ENCODE results near the gene MDGA2.

The MDGA2 gene

DNA sequence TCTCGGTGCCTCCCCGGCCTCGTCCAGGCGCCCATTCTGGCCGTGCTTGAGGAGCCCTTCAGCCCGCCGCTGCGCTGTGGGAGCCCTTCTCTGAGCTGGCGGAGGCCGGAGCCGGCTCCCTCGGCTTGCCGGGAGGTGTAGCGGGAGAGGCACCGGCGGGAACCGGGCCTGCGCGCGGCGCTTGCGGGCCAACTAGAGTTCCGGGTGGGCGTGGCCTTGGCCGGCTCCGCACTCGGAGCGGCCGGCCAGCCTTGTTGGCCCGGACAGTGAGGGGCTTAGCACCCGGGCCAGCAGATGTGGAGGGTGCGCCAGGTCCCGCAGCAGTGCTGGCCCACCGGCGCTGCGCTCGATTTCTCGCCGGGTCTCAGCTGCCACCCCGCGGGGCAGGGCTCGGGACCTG lies 855.1 kb downstream of the MDGA2 start:
- Mint-ChIP-seq H3K27ac (no peak overlapping the region), H3K4me3 (no peak overlapping the region), H3K9me3 (peaks cover 5 to 10% of the 10 kb centered on the region in 2 donors), H3K4me1 (no peaks in the 10 kb centered on the region), H3K27me3 (no peaks in the 10 kb centered on the region)
- ATAC-seq (no peak), DNase-seq (no peak)

DNA sequence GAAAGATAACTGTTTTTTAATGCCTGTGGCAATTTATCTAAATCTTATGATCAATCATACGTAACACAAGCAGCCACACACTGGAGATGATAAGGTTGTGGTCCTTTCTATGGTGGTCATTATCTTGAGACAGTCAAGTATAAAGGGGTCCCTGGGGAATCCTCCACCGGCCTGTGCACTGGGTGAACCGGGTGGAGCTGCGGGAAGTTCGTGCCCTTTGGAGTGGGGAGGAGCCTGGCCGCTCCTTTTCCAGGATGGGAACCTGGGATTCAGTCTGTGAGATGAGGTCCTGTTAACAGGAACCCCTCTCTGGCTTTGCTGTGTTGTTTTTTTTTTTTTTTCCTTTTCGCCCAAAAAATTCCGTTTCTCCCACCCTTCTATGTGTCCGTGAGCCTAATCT lies 856.3 kb downstream of the MDGA2 start:
- no peaks in the 10 kb centered on the region for H3K27me3 Mint-ChIP-seq
- no peak for ATAC-seq
- H3K4me1 Mint-ChIP-seq = no peaks in the 10 kb centered on the region

DNA sequence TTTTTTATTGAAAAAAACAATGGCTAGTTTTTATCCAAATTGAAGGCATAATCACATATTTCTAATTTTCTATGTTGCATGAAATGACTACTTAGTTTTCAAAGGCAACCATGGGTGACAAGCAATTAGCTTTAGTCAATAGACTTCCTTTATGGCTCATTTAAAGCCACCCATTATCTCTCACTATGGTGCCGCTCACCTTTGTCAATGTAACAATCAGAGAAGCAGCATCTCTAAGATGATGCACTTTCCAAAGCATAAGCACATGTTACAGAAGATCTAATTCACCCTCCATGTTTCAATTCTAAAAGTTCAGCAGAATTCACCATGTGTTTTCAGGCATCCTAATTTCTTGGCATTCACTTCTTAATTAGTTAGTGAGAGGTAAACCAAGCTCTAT lies 857.3 kb downstream of the MDGA2 start:
- Mint-ChIP-seq H3K4me1 (no peaks in the 10 kb centered on the region), H3K9me3 (peaks cover 5 to 15% of the 10 kb centered on the region in 2 donors), H3K27me3 (no peaks in the 10 kb centered on the region), H3K27ac (no peak overlapping the region), H3K4me3 (no peak overlapping the region)
- DNase-seq (no peak), ATAC-seq (no peak)

More for the DNA sequence above, 856.3 kb downstream of the MDGA2 start:
- H3K4me3 Mint-ChIP-seq = no peak overlapping the region
- no peak for DNase-seq
- H3K9me3 Mint-ChIP-seq = peaks cover 5 to 15% of the 10 kb centered on the region in 2 donors
- no peak overlapping the region for H3K27ac Mint-ChIP-seq

DNA sequence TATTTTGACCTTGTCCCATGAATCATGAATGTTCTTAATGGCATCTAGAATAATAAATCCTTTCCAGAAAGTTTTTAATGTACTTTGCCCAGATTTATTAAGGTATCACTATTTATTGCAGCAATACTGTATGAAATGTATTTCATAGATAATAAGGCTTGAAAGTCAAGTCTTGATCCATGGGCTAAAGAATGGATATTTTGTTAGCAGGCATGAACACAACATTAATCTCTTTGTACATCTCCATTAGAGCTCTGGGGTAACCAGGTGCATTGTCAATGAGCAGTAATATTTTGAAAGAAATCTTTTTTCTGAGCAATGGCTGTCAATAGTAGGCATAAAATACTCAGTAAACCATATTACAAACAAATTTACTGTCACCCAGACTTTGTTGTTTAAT lies 882.3 kb downstream of the MDGA2 start:
- H3K4me3 Mint-ChIP-seq = no peak overlapping the region
- H3K9me3 Mint-ChIP-seq = peaks cover 26 to 32% of the 10 kb centered on the region in 2 donors
- no peaks in the 10 kb centered on the region for H3K4me1 Mint-ChIP-seq
- DNase-seq (no peak), ATAC-seq (no peak)
- no peaks in the 10 kb centered on the region for H3K27me3 Mint-ChIP-seq
- H3K27ac Mint-ChIP-seq = no peak overlapping the region

Data from stimulated activated naive CD8-positive, alpha-beta T cell treated with anti-CD3 and anti-CD28 coated beads, Interleukin-15, amount 100 ng/mL, for 72 hours (primary cell).